Kidney epithelial cell (primary cell): ENCODE measurements around the gene DAPK2. TPM values are rescaled to one million over a fixed set of nuclear protein-coding genes. Genes with fewer than 3 reads are reported as not detected.

Source experiments
- DNase-seq: peaks from one replicate; pipeline ENCODE4 v3.0.0-alpha.2; 2010; ENCODE audit warnings: low read depth
- H3K27me3 ChIP-seq: 2 replicates; pipeline ENCODE4 v1.6.0; 2011; ENCODE audit warnings: low read length; ENCODE audit not compliant: control insufficient read depth, insufficient read depth
- H3K36me3 ChIP-seq: 2 replicates; pipeline ENCODE4 v1.5.1; 2011; ENCODE audit warnings: low read length; ENCODE audit not compliant: control insufficient read depth, insufficient read depth
- H3K4me3 ChIP-seq: 2 replicates; pipeline ENCODE4 v1.5.1; 2011; ENCODE audit warnings: low read depth, mild to moderate bottlenecking, control low read depth, low read length
- CTCF ChIP-seq: IDR thresholded peaks from 2 replicates; pipeline ENCODE4 v1.5.1; 2011; ENCODE audit warnings: mild to moderate bottlenecking, moderate library complexity, low read length, control low read depth, inconsistent platforms; ENCODE audit not compliant: insufficient read depth, poor library complexity, severe bottlenecking
- total RNA-seq: library from RNA; depleted of rRNA; stranded (reverse); fragments of >200 nt; gene quantifications from 2 replicates; pipeline ENCODE4 v1.2.3, GENCODE V29; 2015

The DAPK2 gene
- total RNA-seq, 1 donor from 2014 or later: 0.21 TPM

DNA sequence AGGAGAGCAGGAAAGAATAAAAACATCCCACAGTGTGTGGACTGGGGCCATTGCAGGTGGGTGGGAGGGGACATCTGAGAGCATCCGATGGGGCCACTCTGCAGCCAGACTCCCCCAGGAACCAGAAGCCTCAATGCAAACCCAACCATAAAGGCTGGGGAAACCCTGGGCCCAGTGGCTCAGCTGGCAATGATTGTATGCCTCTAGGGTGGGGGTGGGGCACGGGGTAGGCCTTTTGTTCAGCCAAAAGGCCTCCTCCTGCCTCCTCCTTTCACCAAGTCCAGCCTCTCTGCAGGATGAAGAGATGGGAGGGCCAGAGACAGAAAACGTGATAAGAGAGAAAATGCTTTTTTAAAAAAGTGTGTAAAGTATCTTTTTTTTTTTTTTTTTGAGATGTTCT is 167.1 kb downstream of the DAPK2 start:
- TF ChIP-seq CTCF: no peak
- no peaks in the 10 kb centered on the region for H3K27me3 ChIP-seq
- no peaks in the 10 kb centered on the region for H3K36me3 ChIP-seq
- H3K4me3 ChIP-seq: no peak overlapping the region
- DNase-seq: no peak

DNA sequence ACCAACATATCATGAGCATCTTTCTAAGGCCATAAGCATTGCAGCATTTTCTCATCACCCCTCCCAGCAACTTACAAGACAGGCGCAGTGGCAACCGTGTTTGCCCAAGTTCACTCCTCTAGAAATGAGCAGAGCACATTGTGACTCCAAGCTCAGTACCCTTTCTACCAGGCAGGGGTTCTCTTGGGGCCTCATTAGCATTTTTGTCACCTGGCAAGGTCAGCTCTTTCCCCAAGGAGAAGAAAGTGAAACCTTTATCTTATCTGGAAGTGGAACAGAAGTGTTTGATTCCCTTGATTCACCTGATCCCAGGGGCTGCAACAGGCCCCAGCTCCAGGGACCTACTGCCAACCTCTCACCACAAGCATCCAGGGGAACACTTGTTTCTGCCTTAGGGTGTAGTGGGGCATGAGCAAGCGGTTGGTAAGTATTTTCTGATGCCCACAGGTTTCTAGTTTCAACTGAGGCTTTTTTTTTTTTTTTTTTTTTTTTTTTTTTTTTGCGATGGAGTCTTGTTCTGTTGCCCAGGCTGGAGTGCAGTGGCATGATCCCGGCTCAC is 168.5 kb downstream of the DAPK2 start:
- no peaks in the 10 kb centered on the region for H3K36me3 ChIP-seq
- H3K4me3 ChIP-seq: no peak overlapping the region
- TF ChIP-seq CTCF: no peak
- H3K27me3 ChIP-seq: no peaks in the 10 kb centered on the region
- no peak for DNase-seq

DNA sequence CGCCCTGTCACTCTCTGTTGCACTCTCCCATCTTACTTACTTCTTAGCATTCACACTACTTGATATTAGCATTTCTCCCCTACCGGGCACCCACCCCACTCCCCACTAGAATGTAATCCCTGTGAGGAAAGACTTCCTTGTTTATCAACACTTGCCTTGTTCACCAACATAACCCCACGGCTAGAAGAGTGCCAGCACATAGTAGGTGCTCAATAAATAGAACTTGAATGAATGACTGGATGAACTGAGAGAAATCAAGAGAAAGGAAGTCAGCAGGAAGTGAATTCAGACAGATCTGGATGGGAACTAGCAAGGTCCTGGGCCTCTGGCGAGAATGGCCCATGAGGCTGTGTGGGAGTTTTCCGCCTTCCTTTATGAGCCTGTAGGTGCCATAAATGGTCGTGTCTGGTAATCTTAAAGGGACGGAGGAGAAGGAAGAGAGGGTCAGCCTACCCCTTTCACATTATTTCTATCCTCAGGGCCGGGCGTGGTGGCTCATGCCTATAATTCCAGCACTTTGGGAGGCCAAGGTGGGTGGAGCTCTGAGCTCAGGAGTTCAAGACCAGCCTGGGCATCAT is 170.1 kb downstream of the DAPK2 start:
- no peak for TF ChIP-seq CTCF
- no peak for DNase-seq
- no peaks in the 10 kb centered on the region for H3K36me3 ChIP-seq
- no peaks in the 10 kb centered on the region for H3K27me3 ChIP-seq
- H3K4me3 ChIP-seq: no peak overlapping the region

- no peak for TF ChIP-seq CTCF
- no peak overlapping the region for H3K4me3 ChIP-seq
- no peaks in the 10 kb centered on the region for H3K27me3 ChIP-seq
- no peak for DNase-seq
- H3K36me3 ChIP-seq: no peaks in the 10 kb centered on the region
Measured at GRCh38 chr15:63874616-63875015, 171.7 kb downstream of the DAPK2 start.

DNA sequence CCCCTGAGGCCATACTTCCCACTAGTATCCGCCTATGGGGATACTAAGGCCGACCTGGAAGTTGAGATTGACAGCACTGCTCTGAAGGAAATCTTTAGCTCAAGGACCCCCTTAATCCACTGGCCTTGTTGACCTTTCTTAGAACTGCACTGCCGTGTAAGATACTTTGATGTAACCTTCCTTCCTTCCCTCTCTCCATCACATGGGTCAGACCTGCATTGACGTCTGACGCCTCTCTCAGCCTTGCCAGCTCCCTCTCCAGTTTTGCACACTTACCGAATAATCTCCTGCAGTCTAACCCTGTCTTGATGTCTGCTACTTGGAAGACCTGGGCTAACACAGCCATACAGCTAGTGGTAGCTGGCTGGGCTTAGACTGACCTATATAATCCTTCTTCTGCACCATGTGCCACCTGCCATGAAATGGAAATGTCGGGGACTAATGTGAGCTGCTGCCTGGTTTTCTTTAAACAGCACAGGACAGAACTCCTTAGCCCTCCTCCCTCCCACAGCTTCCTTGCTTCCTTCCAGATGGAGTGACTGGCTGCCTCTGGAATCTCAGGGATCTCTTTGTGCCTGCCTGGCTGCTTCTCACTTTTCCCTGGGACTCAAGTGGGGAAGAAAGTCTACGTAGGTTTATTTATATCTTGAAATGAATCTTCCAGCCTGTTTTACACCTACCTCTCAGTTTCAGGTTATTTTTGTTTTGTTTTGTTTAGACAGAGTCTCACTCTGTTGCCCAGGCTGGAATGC is 173.3 kb downstream of the DAPK2 start:
- no peaks in the 10 kb centered on the region for H3K36me3 ChIP-seq
- TF ChIP-seq CTCF: no peak
- H3K4me3 ChIP-seq: no peak overlapping the region
- no peaks in the 10 kb centered on the region for H3K27me3 ChIP-seq
- DNase-seq: no peak
